Raji (cell line): ENCODE data around the gene OFD1.

ENCODE experiments used
- POLR2A ChIP-seq: IDR thresholded peaks from 2 replicates; pipeline ENCODE4 v1.6.1; 2011; ENCODE audit warnings: low read depth, low read length, control low read depth; ENCODE audit not compliant: insufficient read depth

The OFD1 gene

GRCh38 chrX:13697976-13698375 is 36.6 kb upstream of the OFD1 start:
- no peak for TF ChIP-seq POLR2A

- TF ChIP-seq POLR2A = no peak
Observed at GRCh38 chrX:13698432-13698831, 36.1 kb upstream of the OFD1 start.

GRCh38 chrX:13699183-13699826 is 35.2 kb upstream of the OFD1 start:
- TF ChIP-seq POLR2A = no peak

- TF ChIP-seq POLR2A = no peak
Observed at GRCh38 chrX:13700380-13700779, 34.2 kb upstream of the OFD1 start.

- no peak for TF ChIP-seq POLR2A
Observed at GRCh38 chrX:13702111-13702789, 32.3 kb upstream of the OFD1 start.

GRCh38 chrX:13703135-13703534 is 31.4 kb upstream of the OFD1 start:
- TF ChIP-seq POLR2A = no peak

GRCh38 chrX:13703589-13703988 is 31.0 kb upstream of the OFD1 start:
- TF ChIP-seq POLR2A = no peak

- TF ChIP-seq POLR2A = no peak
Observed at GRCh38 chrX:13711141-13711540, 23.4 kb upstream of the OFD1 start.

GRCh38 chrX:13716455-13716854 is 18.1 kb upstream of the OFD1 start:
- no peak for TF ChIP-seq POLR2A

GRCh38 chrX:13716905-13717304 is 17.6 kb upstream of the OFD1 start:
- no peak for TF ChIP-seq POLR2A

GRCh38 chrX:13717700-13718472 is 16.7 kb upstream of the OFD1 start:
- no peak for TF ChIP-seq POLR2A

GRCh38 chrX:13719192-13719856 is 15.2 kb upstream of the OFD1 start:
- TF ChIP-seq POLR2A = no peak

GRCh38 chrX:13721371-13721770 is 13.2 kb upstream of the OFD1 start:
- no peak for TF ChIP-seq POLR2A

GRCh38 chrX:13721819-13722519 is 12.6 kb upstream of the OFD1 start:
- TF ChIP-seq POLR2A = no peak
